ENCODE results near the gene LEPR.
"Not testable (repeated sequence)": the region's sequence is repeated elsewhere in the genome, so short reads cannot be mapped to it uniquely, and the experiment has no call there.

The LEPR gene

GRCh38 chr1:65420590-65421350 is at the start of gene LEPR, which contains the start of gene LEPROT:
Gene LEPR, plus strand, starts transcription at chr1:65420668. Its CDS starts 144,898 bp downstream, at chr1:65565566.
Gene LEPROT, plus strand, starts transcription at chr1:65420668. Its CDS starts 57 bp downstream, at chr1:65420725.
- no peaks in the 10 kb centered on the region for H3K27me3 Mint-ChIP-seq
- H3K9me3 Mint-ChIP-seq = no peaks in the 10 kb centered on the region
- ATAC-seq = peak; percentile 10
- H3K4me1 Mint-ChIP-seq = peaks cover 13% of the 10 kb centered on the region
- DNase-seq = no peak
- H3K4me3 Mint-ChIP-seq = no peak within 1 kb of the TSS
- H3K27ac Mint-ChIP-seq = peak within 1 kb of the TSS; percentile 65 to 96

GRCh38 chr1:65371544-65371943 is 48.9 kb upstream of the LEPR start:
- no peaks in the 10 kb centered on the region for H3K4me1 Mint-ChIP-seq

GRCh38 chr1:65372557-65372956 is 47.9 kb upstream of the LEPR start:
- Mint-ChIP-seq H3K9me3 (no peaks in the 10 kb centered on the region), H3K4me1 (no peaks in the 10 kb centered on the region), H3K27ac (no peak overlapping the region), H3K27me3 (peaks cover under 1% of the 10 kb centered on the region), H3K4me3 (no peak overlapping the region)
- ATAC-seq (no peak), DNase-seq (no peak)

More at GRCh38 chr1:65371544-65371943, 48.9 kb upstream of the LEPR start:
- ATAC-seq (no peak), DNase-seq (no peak)
- H3K27ac Mint-ChIP-seq = no peak overlapping the region
- H3K4me3 Mint-ChIP-seq = no peak overlapping the region
- no peaks in the 10 kb centered on the region for H3K27me3 Mint-ChIP-seq
- no peaks in the 10 kb centered on the region for H3K9me3 Mint-ChIP-seq

GRCh38 chr1:65377496-65378246 is 42.8 kb upstream of the LEPR start:
- ATAC-seq (no peak), DNase-seq (no peak)
- H3K27me3 Mint-ChIP-seq = peaks cover 16% of the 10 kb centered on the region
- H3K27ac Mint-ChIP-seq = no peak overlapping the region
- H3K9me3 Mint-ChIP-seq = peaks cover 0 to 6% of the 10 kb centered on the region in 2 donors
- H3K4me1 Mint-ChIP-seq = no peaks in the 10 kb centered on the region
- H3K4me3 Mint-ChIP-seq = no peak overlapping the region

- Mint-ChIP-seq H3K4me1 (no peaks in the 10 kb centered on the region), H3K4me3 (no peak overlapping the region), H3K9me3 (peaks cover 0 to 6% of the 10 kb centered on the region in 2 donors), H3K27ac (no peak overlapping the region), H3K27me3 (peaks cover 16% of the 10 kb centered on the region)
- DNase-seq (no peak), ATAC-seq (no peak)
Measured at GRCh38 chr1:65378247-65378946, 42.1 kb upstream of the LEPR start.

GRCh38 chr1:65384426-65384825 is 36.0 kb upstream of the LEPR start:
- not testable (repeated sequence) for ATAC-seq, DNase-seq, H3K9me3 Mint-ChIP-seq, H3K27me3 Mint-ChIP-seq, H3K4me3 Mint-ChIP-seq, H3K27ac Mint-ChIP-seq, H3K4me1 Mint-ChIP-seq

- ATAC-seq = no peak
- Mint-ChIP-seq H3K27ac (no peak overlapping the region), H3K9me3 (no peaks in the 10 kb centered on the region), H3K4me1 (peaks cover 11% of the 10 kb centered on the region), H3K27me3 (no peaks in the 10 kb centered on the region), H3K4me3 (no peak overlapping the region)
- no peak for DNase-seq
Measured at GRCh38 chr1:65386439-65386838, 34.0 kb upstream of the LEPR start.

GRCh38 chr1:65387821-65388220 is 32.6 kb upstream of the LEPR start:
- no peak overlapping the region for H3K4me3 Mint-ChIP-seq
- peaks cover 22% of the 10 kb centered on the region for H3K4me1 Mint-ChIP-seq
- ATAC-seq (no peak), DNase-seq (no peak)
- no peaks in the 10 kb centered on the region for H3K9me3 Mint-ChIP-seq
- no peak overlapping the region for H3K27ac Mint-ChIP-seq
- no peaks in the 10 kb centered on the region for H3K27me3 Mint-ChIP-seq

GRCh38 chr1:65388908-65389695 is 31.4 kb upstream of the LEPR start:
- no peaks in the 10 kb centered on the region for H3K27me3 Mint-ChIP-seq
- peaks cover 35% of the 10 kb centered on the region for H3K4me1 Mint-ChIP-seq
- ATAC-seq (no peak), DNase-seq (no peak)
- H3K4me3 Mint-ChIP-seq = no peak overlapping the region
- no peaks in the 10 kb centered on the region for H3K9me3 Mint-ChIP-seq
- H3K27ac Mint-ChIP-seq = no peak overlapping the region

GRCh38 chr1:65392497-65392896 is 28.0 kb upstream of the LEPR start:
- H3K4me1 Mint-ChIP-seq = peaks cover 68% of the 10 kb centered on the region
- no peaks in the 10 kb centered on the region for H3K9me3 Mint-ChIP-seq
- H3K27ac Mint-ChIP-seq = peak overlapping the region in 1 of 2 donors; percentile 14
- no peak for ATAC-seq
- no peak overlapping the region for H3K4me3 Mint-ChIP-seq
- DNase-seq = no peak
- no peaks in the 10 kb centered on the region for H3K27me3 Mint-ChIP-seq

- peak; percentile 97 for ATAC-seq
Measured at GRCh38 chr1:65393347-65393746, 27.1 kb upstream of the LEPR start.

GRCh38 chr1:65393928-65394327 is 26.5 kb upstream of the LEPR start:
- H3K27ac Mint-ChIP-seq = peak overlapping the region in 1 of 2 donors; percentile 61
- H3K27me3 Mint-ChIP-seq = no peaks in the 10 kb centered on the region
- peak overlapping the region in 1 of 2 donors; percentile 2 for H3K4me3 Mint-ChIP-seq
- peaks cover 78% of the 10 kb centered on the region for H3K4me1 Mint-ChIP-seq
- no peak for ATAC-seq
- H3K9me3 Mint-ChIP-seq = no peaks in the 10 kb centered on the region
- no peak for DNase-seq

More at GRCh38 chr1:65393347-65393746, 27.1 kb upstream of the LEPR start:
- peak overlapping the region in 1 of 2 donors; percentile 2 for H3K4me3 Mint-ChIP-seq
- no peaks in the 10 kb centered on the region for H3K9me3 Mint-ChIP-seq
- no peak overlapping the region for H3K27ac Mint-ChIP-seq
- no peaks in the 10 kb centered on the region for H3K27me3 Mint-ChIP-seq
- H3K4me1 Mint-ChIP-seq = peaks cover 75% of the 10 kb centered on the region
- peak; percentile 31 to 47 for DNase-seq

GRCh38 chr1:65395887-65396612 is 24.4 kb upstream of the LEPR start:
- peaks cover 70% of the 10 kb centered on the region for H3K4me1 Mint-ChIP-seq
- H3K27me3 Mint-ChIP-seq = no peaks in the 10 kb centered on the region
- DNase-seq (no peak), ATAC-seq (peak; percentile 41)
- H3K4me3 Mint-ChIP-seq = peak overlapping the region; percentile 1 to 9
- H3K9me3 Mint-ChIP-seq = no peaks in the 10 kb centered on the region
- peak overlapping the region in 1 of 2 donors; percentile 40 for H3K27ac Mint-ChIP-seq

GRCh38 chr1:65398083-65398482 is 22.4 kb upstream of the LEPR start:
- no peak for DNase-seq
- Mint-ChIP-seq H3K27ac (no peak overlapping the region), H3K4me1 (peaks cover 53% of the 10 kb centered on the region), H3K9me3 (no peaks in the 10 kb centered on the region), H3K27me3 (no peaks in the 10 kb centered on the region), H3K4me3 (no peak overlapping the region)
- ATAC-seq = no peak

Data from stimulated activated naive CD8-positive, alpha-beta T cell treated with anti-CD3 and anti-CD28 coated beads, Interleukin-15, amount 100 ng/mL, for 72 hours (primary cell).